ENCODE results near the gene LHCGR. TPM values are rescaled to one million over a fixed set of nuclear protein-coding genes. Genes with fewer than 3 reads are reported as not detected.

LHCGR gene
- total and polyA plus RNA-seq, 3 experiments from 2014 or later: not detected

DNA sequence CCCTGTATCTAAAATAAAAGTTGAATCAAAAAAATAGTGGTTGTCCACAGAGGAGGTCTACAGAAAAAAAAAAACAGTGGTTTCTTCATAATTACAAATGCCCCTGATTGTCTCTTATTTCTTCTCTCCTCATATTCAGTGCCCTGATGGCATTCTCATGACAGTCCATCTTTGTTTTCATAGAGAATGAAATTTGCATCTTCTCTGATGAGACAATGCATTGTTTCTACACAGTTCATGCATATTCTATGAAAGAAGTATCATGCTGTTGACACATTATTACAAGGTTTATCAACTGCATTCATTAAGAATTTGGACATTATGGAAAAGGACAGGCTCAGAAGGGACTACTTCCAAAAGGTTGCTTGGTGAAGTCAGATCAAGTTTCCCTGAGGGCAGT lies 59.5 kb downstream of the LHCGR start:
- no peak overlapping the region for H3K27ac Mint-ChIP-seq
- Histone ChIP-seq H3K27me3 (ENCODE audit: insufficient read depth, low read length, poor library complexity, severe bottlenecking) (no peaks in the 10 kb centered on the region), H3K4me3 (ENCODE audit: low read length) (no peak overlapping the region), H3K36me3 (ENCODE audit: insufficient read depth, low read length) (no peaks in the 10 kb centered on the region), H3K27ac (ENCODE audit: low read depth, low read length) (no peak overlapping the region), H3K4me1 (ENCODE audit: insufficient read depth, low read length) (no peaks in the 10 kb centered on the region), H3K9me3 (ENCODE audit: low read length) (no peaks in the 10 kb centered on the region)
- H3K36me3 Mint-ChIP-seq: no peaks in the 10 kb centered on the region
- DNase-seq: no peak
- ChIA-PET POLR2A (no interaction called here), CTCF (no interaction called here)
- H3K27me3 Mint-ChIP-seq: no peaks in the 10 kb centered on the region
- no peaks in the 10 kb centered on the region for H3K9me3 Mint-ChIP-seq
- H3K4me1 Mint-ChIP-seq: no peaks in the 10 kb centered on the region
- no peak overlapping the region for H3K4me3 Mint-ChIP-seq

DNA sequence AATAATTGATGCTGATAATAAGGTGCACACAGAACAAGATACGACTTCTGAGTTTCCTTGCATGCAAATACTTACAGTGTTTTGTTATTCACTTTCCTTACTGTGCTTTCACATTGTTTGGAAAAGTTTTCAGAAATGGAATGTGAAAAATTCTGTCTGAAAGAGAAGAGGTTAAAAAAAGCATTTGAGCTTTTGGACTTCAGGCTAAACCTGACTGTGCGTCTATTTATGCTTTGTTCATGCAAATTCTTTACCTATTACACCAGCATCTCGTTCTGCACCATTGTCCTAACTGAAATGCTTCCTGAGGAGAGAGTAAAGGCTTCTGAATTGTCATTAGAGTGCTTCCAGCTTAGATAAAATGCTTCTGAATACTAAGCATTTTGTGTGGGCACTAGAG lies 61.4 kb downstream of the LHCGR start:
- no peaks in the 10 kb centered on the region for H3K4me1 Mint-ChIP-seq
- CTCF ChIA-PET: no interaction called here
- H3K27me3 Mint-ChIP-seq: no peaks in the 10 kb centered on the region
- Histone ChIP-seq H3K36me3 (ENCODE audit: insufficient read depth, low read length) (no peaks in the 10 kb centered on the region), H3K9me3 (ENCODE audit: low read length) (no peaks in the 10 kb centered on the region), H3K27me3 (ENCODE audit: insufficient read depth, low read length, poor library complexity, severe bottlenecking) (no peaks in the 10 kb centered on the region), H3K27ac (ENCODE audit: low read depth, low read length) (no peak overlapping the region), H3K4me1 (ENCODE audit: insufficient read depth, low read length) (no peaks in the 10 kb centered on the region), H3K4me3 (ENCODE audit: low read length) (no peak overlapping the region)
- no peak for DNase-seq
- POLR2A ChIA-PET: no interaction called here
- H3K4me3 Mint-ChIP-seq: no peak overlapping the region
- no peaks in the 10 kb centered on the region for H3K9me3 Mint-ChIP-seq
- no peaks in the 10 kb centered on the region for H3K36me3 Mint-ChIP-seq
- H3K27ac Mint-ChIP-seq: no peak overlapping the region

DNA sequence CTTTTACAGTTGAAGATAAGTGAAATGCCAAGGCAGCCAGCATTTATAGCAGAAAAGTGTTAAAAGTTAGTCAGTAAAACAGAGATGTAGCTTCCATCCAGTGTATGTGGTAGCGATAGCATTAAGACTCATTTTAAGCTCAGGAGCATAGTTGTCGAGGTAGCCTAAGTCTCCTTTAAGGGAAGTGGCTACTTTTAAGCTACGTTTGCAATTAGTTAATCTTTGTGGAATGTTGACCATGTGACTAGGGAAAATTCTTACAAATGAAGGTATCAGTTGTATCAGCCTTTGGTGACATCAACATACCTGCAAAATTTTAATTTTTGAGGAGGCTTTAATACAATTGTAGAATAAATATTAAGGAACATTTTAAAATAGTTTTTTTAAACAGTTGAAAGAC lies 61.9 kb downstream of the LHCGR start:
- no peaks in the 10 kb centered on the region for H3K4me1 Mint-ChIP-seq
- H3K27ac Mint-ChIP-seq: no peak overlapping the region
- H3K4me3 ChIP-seq (ENCODE audit: low read length): no peak overlapping the region
- H3K9me3 Mint-ChIP-seq: no peaks in the 10 kb centered on the region
- H3K27ac ChIP-seq (ENCODE audit: low read depth, low read length): no peak overlapping the region
- H3K27me3 ChIP-seq (ENCODE audit: insufficient read depth, low read length, poor library complexity, severe bottlenecking): no peaks in the 10 kb centered on the region
- ChIA-PET CTCF (no interaction called here), POLR2A (no interaction called here)
- no peaks in the 10 kb centered on the region for H3K9me3 ChIP-seq (ENCODE audit: low read length)
- H3K36me3 ChIP-seq (ENCODE audit: insufficient read depth, low read length): no peaks in the 10 kb centered on the region
- no peaks in the 10 kb centered on the region for H3K4me1 ChIP-seq (ENCODE audit: insufficient read depth, low read length)
- no peak for DNase-seq
- H3K27me3 Mint-ChIP-seq: no peaks in the 10 kb centered on the region
- no peaks in the 10 kb centered on the region for H3K36me3 Mint-ChIP-seq
- H3K4me3 Mint-ChIP-seq: no peak overlapping the region

DNA sequence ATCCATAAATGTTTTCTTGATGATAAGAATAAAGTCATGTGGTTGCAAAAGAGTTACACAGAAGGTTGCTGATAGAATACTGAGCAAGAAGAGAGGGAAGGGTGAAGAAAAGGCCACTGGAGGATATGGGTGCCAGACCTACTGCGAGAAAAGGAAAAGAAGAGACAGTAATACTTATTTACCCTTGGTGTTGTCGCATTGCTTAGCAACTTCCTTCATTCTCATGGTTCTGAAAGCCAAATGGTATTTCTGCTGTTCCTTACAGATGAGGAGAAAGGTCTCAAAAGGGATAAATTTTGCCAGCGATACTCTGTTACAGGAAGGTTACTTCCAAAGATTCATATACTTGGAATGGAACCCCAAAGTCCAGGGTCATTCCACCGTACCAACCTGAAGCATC lies 62.5 kb downstream of the LHCGR start:
- POLR2A ChIA-PET: no interaction called here
- H3K36me3 Mint-ChIP-seq: no peaks in the 10 kb centered on the region
- no peak overlapping the region for H3K4me3 ChIP-seq (ENCODE audit: low read length)
- H3K27me3 Mint-ChIP-seq: no peaks in the 10 kb centered on the region
- no peaks in the 10 kb centered on the region for H3K9me3 Mint-ChIP-seq
- no peaks in the 10 kb centered on the region for H3K4me1 Mint-ChIP-seq
- no peaks in the 10 kb centered on the region for H3K4me1 ChIP-seq (ENCODE audit: insufficient read depth, low read length)
- H3K9me3 ChIP-seq (ENCODE audit: low read length): no peaks in the 10 kb centered on the region
- H3K36me3 ChIP-seq (ENCODE audit: insufficient read depth, low read length): no peaks in the 10 kb centered on the region
- no peaks in the 10 kb centered on the region for H3K27me3 ChIP-seq (ENCODE audit: insufficient read depth, low read length, poor library complexity, severe bottlenecking)
- no peak for DNase-seq
- CTCF ChIA-PET: no interaction called here
- H3K27ac ChIP-seq (ENCODE audit: low read depth, low read length): no peak overlapping the region
- H3K4me3 Mint-ChIP-seq: no peak overlapping the region
- no peak overlapping the region for H3K27ac Mint-ChIP-seq

DNA sequence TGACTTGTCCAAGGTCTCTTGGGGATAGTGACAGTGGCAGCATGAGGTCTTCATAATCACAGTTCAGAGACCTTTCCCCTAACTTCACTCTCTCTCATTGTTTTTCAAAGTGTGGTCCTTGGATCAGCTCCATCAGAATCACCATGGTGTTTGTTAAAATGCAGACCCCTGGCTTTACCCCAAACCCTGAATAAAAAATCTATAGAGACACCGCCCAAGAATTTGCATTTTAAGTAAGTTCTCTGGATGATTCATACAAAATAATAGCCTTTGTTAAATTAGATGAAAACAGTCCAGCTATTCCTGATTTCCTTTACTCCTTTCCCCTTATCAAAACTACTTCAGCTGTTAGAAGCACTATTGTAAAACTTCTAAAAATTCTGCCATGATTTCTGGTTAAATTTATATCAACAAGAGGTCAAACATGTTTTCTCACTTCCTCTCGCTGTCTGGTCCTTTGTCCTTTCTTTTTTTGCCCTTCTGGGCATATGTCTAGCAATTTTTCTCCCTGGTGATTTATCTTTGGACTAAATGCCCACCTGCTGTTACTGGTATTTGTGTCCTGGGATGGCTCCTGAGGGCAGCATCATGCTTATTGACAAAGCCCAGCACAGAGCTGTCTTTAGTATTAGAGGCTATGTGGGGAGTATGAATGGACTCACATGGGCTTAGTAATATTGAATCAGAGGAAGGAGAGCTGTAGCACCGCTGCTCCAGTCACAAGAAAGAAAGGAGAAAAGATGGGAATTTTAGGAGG lies 63.4 kb downstream of the LHCGR start:
- POLR2A ChIA-PET: no interaction called here

DNA sequence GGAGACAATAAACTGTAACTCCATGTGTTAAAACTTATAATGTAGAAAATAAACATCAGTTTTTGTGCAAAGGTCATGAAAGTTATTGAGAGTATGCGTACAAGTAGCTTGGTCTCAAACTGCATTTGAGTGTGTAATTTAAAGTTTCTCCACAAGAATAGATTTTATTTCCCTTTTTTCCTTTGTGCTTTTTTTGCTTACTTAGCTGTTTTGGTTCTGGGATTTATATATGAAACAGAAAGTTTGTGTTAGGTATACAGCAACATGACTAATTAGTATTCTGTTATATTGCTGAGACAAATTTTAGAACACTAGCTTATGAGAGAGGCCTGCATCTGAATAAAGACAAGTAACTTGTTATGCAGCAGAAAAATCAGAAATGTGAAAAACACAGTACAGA lies 70.4 kb downstream of the LHCGR start:
- Mint-ChIP-seq H3K9me3 (no peaks in the 10 kb centered on the region), H3K4me3 (no peak overlapping the region), H3K36me3 (no peaks in the 10 kb centered on the region), H3K27me3 (peaks cover 3 to 27% of the 10 kb centered on the region in 2 donors), H3K4me1 (no peaks in the 10 kb centered on the region), H3K27ac (no peak overlapping the region)
- Histone ChIP-seq H3K4me3 (ENCODE audit: low read length) (no peak overlapping the region), H3K36me3 (ENCODE audit: insufficient read depth, low read length) (no peaks in the 10 kb centered on the region), H3K27ac (ENCODE audit: low read depth, low read length) (no peak overlapping the region), H3K27me3 (ENCODE audit: insufficient read depth, low read length, poor library complexity, severe bottlenecking) (no peaks in the 10 kb centered on the region), H3K9me3 (ENCODE audit: low read length) (no peaks in the 10 kb centered on the region), H3K4me1 (ENCODE audit: insufficient read depth, low read length) (no peaks in the 10 kb centered on the region)
- ChIA-PET CTCF (no interaction called here), POLR2A (no interaction called here)
- DNase-seq: no peak

More for the DNA sequence above, 63.4 kb downstream of the LHCGR start:
- Mint-ChIP-seq H3K9me3 (no peaks in the 10 kb centered on the region), H3K27me3 (peaks cover 0 to 1% of the 10 kb centered on the region in 2 donors), H3K4me3 (no peak overlapping the region), H3K27ac (no peak overlapping the region), H3K4me1 (no peaks in the 10 kb centered on the region), H3K36me3 (no peaks in the 10 kb centered on the region)
- Histone ChIP-seq H3K27ac (ENCODE audit: low read depth, low read length) (no peak overlapping the region), H3K36me3 (ENCODE audit: insufficient read depth, low read length) (no peaks in the 10 kb centered on the region), H3K4me1 (ENCODE audit: insufficient read depth, low read length) (no peaks in the 10 kb centered on the region), H3K4me3 (ENCODE audit: low read length) (no peak overlapping the region), H3K9me3 (ENCODE audit: low read length) (no peaks in the 10 kb centered on the region), H3K27me3 (ENCODE audit: insufficient read depth, low read length, poor library complexity, severe bottlenecking) (no peaks in the 10 kb centered on the region)
- DNase-seq: no peak
- CTCF ChIA-PET: no interaction called here

DNA sequence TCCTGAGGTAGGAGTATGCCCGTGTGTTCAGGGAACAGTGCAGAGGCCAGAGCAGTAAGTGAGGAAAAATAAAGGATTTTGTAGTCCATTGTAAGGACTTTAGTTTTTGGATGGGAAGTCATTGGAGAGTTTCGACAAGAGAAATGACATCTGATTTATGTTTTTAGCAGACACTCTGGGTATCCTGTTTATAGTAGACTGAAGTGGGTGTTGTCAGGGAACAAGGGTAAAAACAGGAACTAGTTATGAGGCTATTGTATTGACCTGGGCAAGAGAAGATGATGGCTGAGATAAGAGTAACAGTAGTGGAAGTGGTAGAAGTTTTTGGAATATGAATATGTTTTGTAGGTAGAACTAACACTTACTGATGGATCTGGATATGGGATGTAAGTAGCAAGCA lies 78.1 kb downstream of the LHCGR start:
- Mint-ChIP-seq H3K27ac (no peak overlapping the region), H3K36me3 (no peaks in the 10 kb centered on the region), H3K9me3 (peaks cover 0 to 3% (median 0%) of the 10 kb centered on the region in 5 donors), H3K4me3 (no peak overlapping the region), H3K4me1 (no peaks in the 10 kb centered on the region), H3K27me3 (peaks cover 5 to 20% of the 10 kb centered on the region in 2 donors)
- no peak for DNase-seq
- Histone ChIP-seq H3K4me1 (ENCODE audit: insufficient read depth, low read length) (no peaks in the 10 kb centered on the region), H3K27ac (ENCODE audit: low read depth, low read length) (no peak overlapping the region), H3K27me3 (ENCODE audit: insufficient read depth, low read length, poor library complexity, severe bottlenecking) (no peaks in the 10 kb centered on the region), H3K9me3 (ENCODE audit: low read length) (no peaks in the 10 kb centered on the region), H3K36me3 (ENCODE audit: insufficient read depth, low read length) (no peaks in the 10 kb centered on the region), H3K4me3 (ENCODE audit: low read length) (no peak overlapping the region)
- ChIA-PET CTCF (no interaction called here), POLR2A (no interaction called here)

DNA sequence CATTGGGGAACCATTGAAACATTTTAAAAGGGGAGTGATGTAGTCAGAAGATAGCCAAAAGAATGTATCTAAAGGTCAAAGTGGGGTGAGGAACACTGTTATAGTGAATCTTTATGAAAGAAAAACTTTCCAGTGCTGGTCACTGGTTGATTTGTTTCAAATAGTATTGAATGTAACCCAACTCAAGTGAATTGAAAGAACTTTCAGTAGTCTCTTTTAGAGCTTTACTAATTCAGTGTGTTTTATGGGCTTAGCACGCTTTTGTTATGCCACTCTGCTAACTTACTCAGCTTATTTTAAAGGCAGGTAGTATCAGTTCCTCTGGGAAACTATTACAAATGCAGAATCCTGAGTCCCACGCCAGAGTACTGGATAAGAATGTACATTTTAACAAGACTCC lies 80.6 kb downstream of the LHCGR start:
- ChIA-PET CTCF (no interaction called here), POLR2A (no interaction called here)
- H3K36me3 ChIP-seq (ENCODE audit: insufficient read depth, low read length): no peaks in the 10 kb centered on the region
- no peaks in the 10 kb centered on the region for H3K9me3 ChIP-seq (ENCODE audit: low read length)
- no peak overlapping the region for H3K27ac ChIP-seq (ENCODE audit: low read depth, low read length)
- Mint-ChIP-seq H3K27ac (no peak overlapping the region), H3K9me3 (peaks cover 0 to 5% (median 0%) of the 10 kb centered on the region in 5 donors), H3K27me3 (peaks cover 7 to 12% of the 10 kb centered on the region in 2 donors), H3K4me1 (no peaks in the 10 kb centered on the region), H3K4me3 (no peak overlapping the region), H3K36me3 (no peaks in the 10 kb centered on the region)
- H3K27me3 ChIP-seq (ENCODE audit: insufficient read depth, low read length, poor library complexity, severe bottlenecking): no peaks in the 10 kb centered on the region
- no peaks in the 10 kb centered on the region for H3K4me1 ChIP-seq (ENCODE audit: insufficient read depth, low read length)
- DNase-seq: no peak
- H3K4me3 ChIP-seq (ENCODE audit: low read length): no peak overlapping the region

DNA sequence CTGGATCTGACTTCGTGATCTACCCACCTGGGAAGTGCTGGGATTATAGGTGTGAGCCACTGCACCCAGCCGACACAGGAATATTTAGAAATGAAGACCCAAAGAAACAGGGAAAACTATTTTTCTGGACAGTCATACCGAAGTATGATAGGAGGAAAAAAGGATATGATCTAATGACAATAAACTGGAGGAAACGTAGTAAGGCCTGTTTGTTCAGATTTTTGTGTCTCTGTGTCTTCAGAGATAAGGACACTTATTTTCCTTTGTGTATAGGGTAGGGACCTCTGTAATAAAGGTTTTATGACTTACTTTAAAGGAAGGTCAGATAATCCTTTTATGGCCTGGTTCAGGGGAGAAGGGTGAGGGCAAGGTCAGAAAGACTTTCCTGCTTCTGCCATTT lies 81.9 kb downstream of the LHCGR start:
- POLR2A ChIA-PET: no interaction called here
- no peak overlapping the region for H3K4me3 ChIP-seq (ENCODE audit: low read length)
- DNase-seq: no peak

More for the DNA sequence above, 81.9 kb downstream of the LHCGR start:
- Mint-ChIP-seq H3K4me1 (no peaks in the 10 kb centered on the region), H3K27me3 (peaks cover 10 to 14% of the 10 kb centered on the region in 2 donors), H3K4me3 (no peak overlapping the region), H3K27ac (no peak overlapping the region), H3K36me3 (no peaks in the 10 kb centered on the region), H3K9me3 (peaks cover 0 to 3% (median 0%) of the 10 kb centered on the region in 5 donors)
- Histone ChIP-seq H3K36me3 (ENCODE audit: insufficient read depth, low read length) (no peaks in the 10 kb centered on the region), H3K27me3 (ENCODE audit: insufficient read depth, low read length, poor library complexity, severe bottlenecking) (no peaks in the 10 kb centered on the region), H3K27ac (ENCODE audit: low read depth, low read length) (no peak overlapping the region), H3K4me1 (ENCODE audit: insufficient read depth, low read length) (no peaks in the 10 kb centered on the region), H3K9me3 (ENCODE audit: low read length) (no peaks in the 10 kb centered on the region)
- CTCF ChIA-PET: no interaction called here

All from CD8-positive, alpha-beta memory T cell (primary cell).